Glutamatergic neuron (in vitro differentiated cells): Measurements from ENCODE around the gene LRP8. TPM values are rescaled to one million over a fixed set of nuclear protein-coding genes. Genes with fewer than 3 reads are reported as not detected.

Experiments used
- DNase-seq: peaks from one replicate; pipeline ENCODE4 v3.0.0; 2022
- H3K27ac Mint-ChIP-seq: one replicate; pipeline ENCODE4 v1.8.0; 2020; ENCODE audit warnings: mild to moderate bottlenecking, mixed read lengths, inconsistent platforms; ENCODE audit not compliant: unreplicated experiment
- H3K27me3 Mint-ChIP-seq: one replicate; pipeline ENCODE4 v1.8.0; 2020; ENCODE audit warnings: mild to moderate bottlenecking, moderate library complexity, mixed read lengths, inconsistent platforms; ENCODE audit not compliant: unreplicated experiment
- H3K36me3 Mint-ChIP-seq: one replicate; pipeline ENCODE4 v1.8.0; 2020; ENCODE audit warnings: mild to moderate bottlenecking, mixed read lengths, inconsistent platforms; ENCODE audit not compliant: unreplicated experiment
- H3K4me1 Mint-ChIP-seq: one replicate; pipeline ENCODE4 v1.8.0; 2020; ENCODE audit warnings: mild to moderate bottlenecking, low read depth, mixed read lengths, inconsistent platforms; ENCODE audit not compliant: unreplicated experiment
- H3K4me3 Mint-ChIP-seq: one replicate; pipeline ENCODE4 v1.8.0; 2020; ENCODE audit warnings: mild to moderate bottlenecking, mixed read lengths, inconsistent platforms; ENCODE audit not compliant: unreplicated experiment
- H3K9me3 Mint-ChIP-seq: one replicate; pipeline ENCODE4 v1.8.0; 2020; ENCODE audit warnings: mild to moderate bottlenecking, moderate library complexity, mixed read lengths, inconsistent platforms; ENCODE audit not compliant: unreplicated experiment
- CTCF ChIP-seq: fragments of 200-600 bp; sonication (generic); IDR thresholded peaks from one replicate; pipeline ENCODE4 v1.5.0; 2021; ENCODE audit not compliant: partially characterized antibody, unreplicated experiment
- total RNA-seq: library from RNA; stranded (reverse); fragmentation: NEBNext Ultra II Directional; extraction: Animal tissue kit (Norgen Biotek cat#: 25700); gene quantifications from one replicate; pipeline ENCODE4 v1.2.1, GENCODE V29; 2021; ENCODE audit not compliant: unreplicated experiment

The LRP8 gene
- total RNA-seq, 1 donor from 2014 or later, result 57.9 TPM

- H3K4me3 Mint-ChIP-seq, result no peak overlapping the region
- H3K27me3 Mint-ChIP-seq, result peaks cover 5% of the 10 kb centered on the region
- DNase-seq, result no peak
- no peak for TF ChIP-seq CTCF
- peaks cover 7% of the 10 kb centered on the region for H3K4me1 Mint-ChIP-seq
- no peaks in the 10 kb centered on the region for H3K36me3 Mint-ChIP-seq
- H3K27ac Mint-ChIP-seq, result no peak overlapping the region
- H3K9me3 Mint-ChIP-seq, result peaks cover 5% of the 10 kb centered on the region
Observed at GRCh38 chr1:53332186-53332564, 4.3 kb upstream of the LRP8 start.

GRCh38 chr1:53331446-53332185 lies 3.7 kb upstream of the LRP8 start:
- Mint-ChIP-seq H3K27me3 (peaks cover 7% of the 10 kb centered on the region), H3K4me3 (no peak overlapping the region), H3K27ac (no peak overlapping the region), H3K36me3 (no peaks in the 10 kb centered on the region), H3K9me3 (peaks cover 5% of the 10 kb centered on the region), H3K4me1 (peaks cover 7% of the 10 kb centered on the region)
- DNase-seq, result no peak
- TF ChIP-seq CTCF, result no peak

GRCh38 chr1:53330819-53331218 lies 2.9 kb upstream of the LRP8 start:
- Mint-ChIP-seq H3K4me1 (peaks cover 7% of the 10 kb centered on the region), H3K9me3 (peaks cover 7% of the 10 kb centered on the region), H3K27ac (no peak overlapping the region), H3K4me3 (no peak overlapping the region), H3K36me3 (no peaks in the 10 kb centered on the region), H3K27me3 (peaks cover 7% of the 10 kb centered on the region)
- no peak for TF ChIP-seq CTCF
- DNase-seq, result no peak

GRCh38 chr1:53328541-53329499 lies 950 bp upstream of the LRP8 start:
- peaks cover 16% of the 10 kb centered on the region for H3K4me1 Mint-ChIP-seq
- H3K27ac Mint-ChIP-seq, result peak overlapping the region; percentile 91
- peaks cover 7% of the 10 kb centered on the region for H3K27me3 Mint-ChIP-seq
- H3K36me3 Mint-ChIP-seq, result no peaks in the 10 kb centered on the region
- peak overlapping the region; percentile 91 for H3K4me3 Mint-ChIP-seq
- no peak for DNase-seq
- peaks cover 11% of the 10 kb centered on the region for H3K9me3 Mint-ChIP-seq
- peak; percentile 45 for TF ChIP-seq CTCF
